SKM-1 (cell line): Measurements from ENCODE around the gene SIK2.
"Not testable (repeated sequence)": the region's sequence is repeated elsewhere in the genome, so short reads cannot be mapped to it uniquely, and the experiment has no call there.

Experiments used
- DNase-seq: peaks from one replicate; lab custom pipeline; 2025; ENCODE audit not compliant: unreplicated experiment; lab: John Stamatoyannopoulos, UW

SIK2 gene

DNA sequence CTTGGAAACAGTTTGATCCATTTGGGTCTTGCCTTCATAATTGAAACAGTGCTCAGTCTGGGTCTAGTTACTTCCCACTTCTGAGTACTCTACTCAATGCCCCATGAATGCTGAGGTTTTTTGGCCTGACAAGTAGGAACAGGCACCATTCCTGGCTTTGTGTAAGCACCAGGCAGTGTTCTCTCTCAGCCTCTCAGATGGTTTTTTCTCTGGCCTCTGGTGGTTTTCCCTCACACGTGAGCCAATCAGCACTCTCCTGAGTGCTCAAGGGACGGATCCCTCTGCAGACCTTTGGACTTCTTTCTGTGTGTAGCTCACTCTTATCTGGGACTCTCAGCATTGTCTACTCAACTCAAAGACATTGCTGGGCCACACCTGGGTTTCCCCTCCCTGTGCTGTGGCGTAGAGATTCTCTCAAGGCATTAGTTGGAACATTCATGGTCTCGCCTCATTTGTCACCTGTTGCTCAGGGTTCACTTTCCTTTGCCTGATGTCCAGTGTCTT lies 21.3 kb downstream of the SIK2 start:
- DNase-seq = no peak

DNA sequence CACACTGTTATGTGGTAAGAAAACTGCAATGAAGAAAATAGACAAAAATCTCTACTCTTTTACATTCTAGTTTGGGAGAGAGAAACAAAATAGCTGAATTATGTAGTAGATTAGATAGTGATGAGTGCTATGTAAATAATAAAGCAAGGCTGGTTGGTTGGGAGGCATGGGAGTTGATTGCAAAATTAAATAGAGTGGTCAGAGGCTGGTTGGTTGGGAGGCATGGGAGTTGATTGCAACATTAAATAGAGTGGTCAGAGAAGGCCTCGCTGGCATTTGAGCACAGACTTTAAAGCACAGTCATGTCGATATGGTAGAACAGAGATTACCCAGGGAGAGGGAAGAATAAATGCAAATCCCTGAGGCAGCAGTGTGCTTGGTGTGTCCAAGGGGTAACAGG lies 22.4 kb downstream of the SIK2 start:
- DNase-seq = no peak

DNA sequence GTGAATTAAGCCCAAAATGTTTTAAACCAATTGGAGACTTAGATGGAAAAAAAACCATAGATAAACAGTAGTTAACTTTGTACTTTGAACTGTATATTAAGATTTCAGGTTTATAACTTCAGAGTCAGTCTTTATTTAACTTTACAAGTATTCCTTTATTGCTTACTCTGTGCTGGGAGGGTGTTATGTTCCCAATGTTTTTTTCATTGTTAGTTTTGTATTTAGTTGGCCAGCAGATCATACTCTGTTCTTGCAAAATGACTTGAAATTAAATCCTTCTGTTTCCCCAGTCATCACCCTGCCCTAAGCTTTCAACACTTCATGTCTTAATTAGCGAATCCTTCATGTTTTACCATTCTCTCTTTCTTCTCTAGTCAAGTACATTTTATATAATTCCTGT lies 25.3 kb downstream of the SIK2 start:
- no peak for DNase-seq

DNA sequence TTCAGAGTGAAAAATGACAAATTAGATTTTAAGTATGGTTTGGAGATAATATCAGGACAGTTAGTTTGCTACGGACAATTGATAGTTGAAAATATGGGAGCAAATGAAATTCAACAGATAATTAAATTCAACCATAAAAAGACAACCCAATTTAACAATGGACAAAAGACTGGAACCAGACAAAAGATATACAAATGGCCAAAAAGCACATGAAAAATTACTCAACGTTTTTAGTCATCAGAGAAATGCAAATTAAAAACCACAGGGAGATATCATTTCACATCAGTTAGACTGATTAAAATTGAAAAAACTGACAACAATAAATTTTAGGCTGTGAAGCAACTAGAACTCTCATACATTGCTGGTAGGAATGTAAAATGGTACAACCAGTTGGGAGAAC lies 27.2 kb downstream of the SIK2 start:
- no peak for DNase-seq

DNA sequence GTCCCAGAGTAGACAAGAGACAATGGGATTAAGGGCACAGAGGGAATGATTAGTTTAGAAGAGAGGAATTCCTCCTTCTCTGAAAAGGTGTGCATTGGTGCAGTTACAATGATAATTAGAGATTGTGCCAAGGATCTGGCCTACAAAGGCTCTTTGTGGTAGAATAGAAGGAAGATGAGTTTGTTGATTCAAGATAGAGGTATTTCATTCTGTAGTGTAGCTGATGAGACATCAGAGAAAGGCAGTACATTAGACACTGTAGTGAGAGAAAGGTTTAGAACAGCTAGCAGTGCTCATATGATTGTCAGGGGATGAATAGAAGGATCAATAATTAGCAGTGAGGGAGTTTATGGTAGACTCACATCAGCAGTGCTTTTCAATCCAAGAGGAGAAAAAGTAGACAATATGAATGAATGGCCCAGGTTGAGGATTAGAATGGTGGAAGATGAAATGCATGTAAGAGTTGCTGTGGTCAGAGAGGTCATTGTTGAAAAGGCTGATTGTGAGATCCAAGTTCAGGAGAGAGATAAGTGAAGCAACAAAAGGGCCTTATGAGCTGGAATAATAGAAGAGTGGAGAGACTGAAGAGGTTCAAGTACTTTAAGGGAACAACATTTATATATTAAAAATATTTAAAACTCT lies 28.9 kb downstream of the SIK2 start:
- no peak for DNase-seq

DNA sequence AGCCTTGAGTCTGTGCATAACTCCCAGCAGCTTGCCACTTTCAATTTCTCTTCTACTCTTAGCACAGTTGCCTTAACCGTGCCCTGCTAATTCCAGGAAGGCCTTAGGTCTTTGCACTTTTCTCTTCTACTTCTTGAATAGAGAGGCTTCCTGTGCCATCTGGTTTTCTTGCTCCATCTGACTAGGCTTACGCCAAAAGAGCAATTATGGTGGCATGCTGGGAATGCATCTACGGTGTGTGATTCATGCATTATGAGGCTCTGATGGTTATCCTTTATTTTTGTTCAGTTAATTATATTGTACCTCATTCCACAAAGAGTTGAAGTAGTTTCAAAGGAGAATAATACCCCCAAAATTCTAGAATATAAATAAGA lies 29.4 kb downstream of the SIK2 start:
- DNase-seq = no peak

DNA sequence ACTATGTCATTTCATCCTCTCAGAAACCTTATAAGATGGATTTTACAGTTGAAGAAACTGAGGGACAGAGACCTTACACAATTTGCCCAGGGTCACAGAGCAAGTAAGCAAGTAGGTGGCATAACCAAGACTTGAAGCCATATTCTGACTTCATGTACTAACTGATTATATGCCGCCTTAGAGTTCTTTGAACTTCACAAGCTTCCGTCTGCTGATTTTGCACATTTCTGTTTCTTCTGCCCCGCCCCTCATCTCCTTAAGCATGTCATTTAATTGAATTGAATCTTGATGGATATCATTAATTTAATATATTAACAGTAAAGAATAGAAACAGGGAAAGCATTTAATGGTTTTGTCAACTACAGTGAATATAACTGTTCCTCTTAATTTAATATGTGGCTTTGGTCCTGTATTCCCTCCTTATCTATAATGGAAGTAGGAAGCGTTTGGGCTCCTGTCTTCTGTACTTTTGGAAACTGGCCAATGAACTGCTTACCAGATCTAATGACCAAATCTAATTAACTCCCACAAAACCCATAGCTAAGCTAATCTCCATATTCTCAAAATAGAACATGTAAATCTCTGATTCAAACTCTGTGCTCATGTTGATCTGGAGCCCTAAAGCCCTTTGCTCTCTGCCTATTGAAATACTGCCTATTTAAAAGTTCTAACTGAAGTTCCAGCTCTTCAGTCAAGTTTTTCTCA lies 30.4 kb downstream of the SIK2 start:
- no peak for DNase-seq

DNA sequence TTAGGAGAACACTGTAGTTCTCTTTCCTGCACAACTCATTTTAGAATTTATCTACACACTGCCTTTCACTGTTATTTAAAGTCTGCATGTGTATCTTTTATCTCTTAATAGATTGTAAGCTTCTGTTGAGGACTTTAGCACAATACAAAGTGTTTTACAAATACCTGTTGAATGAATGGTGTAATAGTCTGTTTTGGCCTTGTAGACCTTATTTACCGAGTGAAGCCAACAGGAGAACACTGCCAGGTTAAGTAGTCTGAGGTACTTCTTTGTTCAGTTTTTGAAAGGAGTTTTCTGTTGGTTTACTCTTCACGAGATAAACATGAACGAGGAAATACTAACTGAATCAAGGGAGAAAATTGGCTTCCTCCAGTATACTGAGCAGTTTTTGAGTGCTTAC lies 31.0 kb downstream of the SIK2 start:
- DNase-seq = no peak

DNA sequence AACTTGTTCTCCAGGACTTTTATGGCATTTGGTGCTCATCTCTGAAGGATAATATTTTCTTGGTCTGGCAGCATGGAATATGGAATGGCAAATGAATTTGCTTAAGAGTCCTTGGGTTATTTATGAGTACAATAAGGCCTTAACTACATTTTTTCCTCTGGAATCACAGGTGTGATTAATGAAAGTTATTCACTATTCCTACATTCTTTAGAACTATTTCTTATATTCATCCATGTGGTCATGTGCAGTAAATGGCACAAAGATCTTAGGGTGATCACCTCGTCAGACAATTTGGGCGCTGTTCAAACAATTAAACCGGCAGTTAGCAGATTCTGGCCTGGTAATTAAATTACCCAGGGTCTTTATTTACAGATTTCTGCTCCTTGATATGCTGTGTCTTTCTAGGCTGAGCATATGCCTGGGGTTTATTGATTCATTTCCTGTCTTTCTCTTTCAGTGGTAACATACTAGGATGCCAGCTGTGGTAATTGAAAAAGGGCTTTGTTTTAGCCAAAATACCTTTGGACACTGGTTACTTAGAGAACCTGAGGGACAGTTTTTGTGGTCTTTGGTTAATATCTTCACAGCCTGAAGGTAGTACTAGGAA lies 31.6 kb downstream of the SIK2 start:
- no peak for DNase-seq

DNA sequence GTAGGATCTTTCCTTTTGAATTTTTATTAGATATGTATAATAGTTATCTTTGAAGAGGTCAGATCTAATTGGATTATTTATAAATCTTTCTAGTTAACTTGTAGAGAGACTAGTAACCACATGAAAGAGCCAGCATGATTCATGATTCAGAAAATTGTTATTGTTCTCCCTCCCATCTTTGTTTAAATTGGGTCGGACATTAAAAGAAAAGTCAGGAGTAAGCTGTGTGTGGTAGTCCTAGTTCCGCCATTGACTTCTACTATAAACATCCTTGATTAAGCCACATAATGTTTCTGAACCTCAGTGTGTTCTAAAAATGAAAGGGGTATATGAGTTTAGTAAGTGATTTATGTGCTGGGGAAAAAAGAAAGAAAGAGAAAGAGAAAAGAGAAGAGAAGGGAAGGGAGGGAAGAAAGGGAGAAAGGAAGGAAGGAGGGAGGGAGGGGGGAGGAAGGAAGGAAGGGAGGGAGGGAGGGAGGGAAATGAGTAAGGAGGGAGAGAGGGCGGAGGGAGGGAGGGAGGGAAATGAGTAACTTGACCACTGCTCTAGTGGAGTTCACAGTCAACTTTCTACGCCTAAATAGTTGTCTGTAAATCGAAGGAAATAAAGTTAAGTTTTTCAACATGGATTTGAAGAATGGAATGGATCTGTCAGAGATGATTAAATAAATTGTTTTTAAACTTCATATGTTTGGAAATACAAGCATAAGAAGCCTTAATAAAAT lies 32.9 kb downstream of the SIK2 start:
- no peak for DNase-seq

DNA sequence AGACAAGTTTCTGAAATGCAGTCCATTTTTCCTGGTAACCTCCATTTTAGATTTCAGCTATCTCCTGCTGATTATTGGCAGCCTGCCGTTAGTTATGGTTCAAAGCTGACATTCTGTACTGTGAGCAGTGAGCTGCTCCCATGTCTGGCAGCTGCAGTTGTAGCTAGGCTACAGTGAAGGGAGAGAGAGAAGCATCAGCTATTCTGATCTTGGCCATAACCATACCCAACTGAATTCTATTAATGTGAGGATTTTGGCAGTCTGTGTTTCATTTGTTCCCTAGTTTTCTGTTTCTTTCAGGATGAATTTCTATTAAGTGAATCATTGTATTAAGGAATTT lies 33.4 kb downstream of the SIK2 start:
- no peak for DNase-seq

DNA sequence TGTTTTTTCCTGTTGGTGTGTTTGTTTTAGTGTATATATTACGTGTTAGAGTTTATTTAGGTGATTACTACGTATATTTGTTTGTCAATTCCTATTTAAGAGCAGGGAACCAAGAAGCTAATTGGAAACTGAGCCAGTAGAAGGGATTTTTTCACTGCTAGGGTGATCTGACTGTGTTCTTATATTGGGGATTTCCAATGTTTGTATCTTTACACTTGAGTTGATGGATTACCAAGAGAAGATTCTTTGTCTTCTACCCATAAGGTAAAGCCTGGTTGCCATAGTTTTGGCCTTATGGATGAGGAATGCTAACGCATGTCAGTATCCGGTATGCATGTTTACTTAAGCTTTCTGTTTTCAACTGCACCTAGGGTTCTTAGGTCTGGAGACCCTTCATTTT lies 35.6 kb downstream of the SIK2 start:
- no peak for DNase-seq

DNA sequence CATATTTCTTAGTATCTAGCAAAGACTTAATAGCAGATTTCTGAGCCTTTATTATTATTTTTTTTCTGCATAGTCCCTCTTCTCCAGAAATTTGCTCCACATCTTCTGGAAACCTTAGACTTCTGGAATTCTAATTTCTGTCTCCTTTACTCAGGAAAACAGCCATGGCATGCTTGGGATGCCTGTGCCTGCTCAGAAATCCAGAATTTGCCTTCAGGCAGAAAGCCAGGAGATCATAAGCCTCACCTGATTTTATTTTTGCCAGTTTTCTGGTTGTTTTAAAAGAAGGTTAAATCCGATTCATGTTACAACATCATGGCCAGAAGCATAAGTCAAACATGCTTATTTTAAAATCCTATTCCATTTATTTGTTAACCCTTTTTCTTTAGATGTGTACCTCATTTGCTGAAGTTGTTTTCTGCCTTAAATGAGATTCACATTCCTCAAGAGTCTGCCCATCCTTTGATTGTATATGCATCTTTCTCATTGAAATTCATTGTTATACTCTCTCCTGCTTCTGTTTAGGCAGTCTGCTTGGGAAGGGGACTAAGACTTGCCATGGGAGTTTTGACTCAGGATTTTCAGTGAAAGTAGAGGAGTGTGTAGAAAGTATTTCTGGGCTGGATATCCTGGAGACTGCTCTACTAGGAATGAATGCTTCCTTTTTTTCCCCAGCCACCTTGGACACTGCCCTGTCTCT lies 37.1 kb downstream of the SIK2 start:
- DNase-seq = no peak

DNA sequence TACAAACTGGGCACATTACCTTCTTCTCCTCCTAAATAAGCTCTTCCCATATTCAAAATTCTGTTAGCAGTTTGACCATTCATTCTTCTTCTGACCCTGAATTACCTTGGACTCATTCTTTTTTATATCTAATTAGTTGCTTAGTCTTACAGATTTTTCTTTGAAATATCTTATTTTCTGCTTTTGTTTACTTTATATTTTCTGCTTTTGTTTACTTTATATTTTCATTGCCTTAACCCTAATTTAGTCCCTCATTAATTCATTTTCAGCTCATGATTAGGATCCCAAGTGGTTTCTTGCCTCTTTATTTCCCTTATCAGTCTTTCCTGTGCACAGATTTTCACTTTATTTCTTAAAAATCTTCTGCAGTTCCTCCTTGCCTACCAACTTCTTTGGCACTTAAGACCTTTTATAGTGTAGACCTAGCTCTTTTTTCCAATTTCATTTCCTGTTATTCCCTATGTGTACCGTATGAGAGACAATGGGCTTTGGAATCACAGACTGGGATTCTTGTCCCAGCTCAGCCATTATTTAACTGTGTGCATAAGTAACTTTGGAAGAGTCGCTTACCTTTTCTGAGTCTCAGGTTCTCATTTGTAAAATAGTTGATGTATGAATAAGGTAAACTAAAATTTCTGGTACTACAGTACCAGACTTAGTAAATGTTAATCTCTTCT lies 39.2 kb downstream of the SIK2 start:
- no peak for DNase-seq

DNA sequence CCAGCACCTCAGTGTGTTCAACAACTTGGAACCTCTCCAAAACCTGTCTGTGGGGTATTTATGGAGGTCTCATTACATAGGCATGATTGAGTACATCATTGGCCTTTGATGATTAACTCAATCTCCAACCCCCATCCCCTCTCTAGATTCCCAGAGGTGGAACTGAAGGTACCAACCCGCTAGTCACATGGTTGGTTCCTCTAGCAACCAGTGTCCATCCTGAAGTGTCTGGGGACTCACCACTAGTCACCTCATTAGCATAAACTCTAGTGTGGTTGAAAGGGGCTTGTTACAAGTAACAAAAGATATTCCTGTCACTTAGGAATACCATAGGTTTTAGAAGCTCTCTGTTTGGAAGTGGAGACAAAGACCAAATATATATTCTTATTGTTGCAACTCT lies 40.3 kb downstream of the SIK2 start:
- no peak for DNase-seq

DNA sequence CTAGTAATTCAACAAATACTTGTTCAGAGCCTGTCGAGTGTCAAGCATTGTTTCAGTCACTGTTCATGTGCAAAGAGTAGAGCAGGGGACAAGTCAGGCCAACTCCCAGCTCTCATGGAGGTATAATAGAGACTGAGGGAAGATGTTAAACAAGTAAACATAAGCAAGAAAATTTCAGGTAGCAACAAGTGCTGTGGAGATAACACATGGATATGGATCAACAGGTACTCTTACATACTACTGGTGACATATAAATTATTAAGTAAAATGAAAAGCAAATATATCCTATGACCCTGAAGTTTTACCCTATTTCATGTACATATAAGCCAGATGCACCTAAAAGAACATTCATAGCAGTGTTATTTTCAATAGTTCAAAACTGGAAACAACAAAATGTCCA lies 42.7 kb downstream of the SIK2 start:
- DNase-seq = no peak

DNA sequence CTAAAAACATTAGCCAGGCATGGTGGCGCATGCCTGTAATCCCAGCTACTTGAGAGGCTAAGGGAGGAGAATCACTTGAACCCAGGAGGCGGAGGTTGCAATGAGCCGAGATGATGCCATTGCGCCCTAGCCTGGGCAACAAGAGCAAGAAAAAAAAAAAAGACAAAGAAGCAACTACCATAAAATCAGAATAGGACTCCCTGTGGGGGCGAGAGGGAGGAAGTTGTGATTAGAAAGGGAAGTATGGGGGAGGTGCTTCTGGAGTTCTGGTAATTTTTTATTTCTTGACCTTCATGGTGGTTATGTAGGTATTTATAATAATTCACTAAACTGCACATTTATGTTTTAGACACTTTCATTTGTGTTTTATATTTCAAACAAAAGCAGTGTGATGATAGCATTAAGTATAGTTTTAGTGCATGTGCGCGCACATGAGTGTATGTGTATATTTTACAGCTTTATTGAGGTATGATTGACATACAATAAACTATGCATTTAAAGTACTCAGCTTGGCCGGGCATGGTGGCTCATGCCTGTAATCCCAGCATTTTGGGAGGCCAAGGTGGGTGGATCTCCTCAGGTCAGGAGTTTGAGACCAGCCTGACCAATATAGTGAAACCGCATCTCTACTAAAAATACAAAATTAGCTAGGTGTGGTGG lies 43.5 kb downstream of the SIK2 start:
- no peak for DNase-seq

DNA sequence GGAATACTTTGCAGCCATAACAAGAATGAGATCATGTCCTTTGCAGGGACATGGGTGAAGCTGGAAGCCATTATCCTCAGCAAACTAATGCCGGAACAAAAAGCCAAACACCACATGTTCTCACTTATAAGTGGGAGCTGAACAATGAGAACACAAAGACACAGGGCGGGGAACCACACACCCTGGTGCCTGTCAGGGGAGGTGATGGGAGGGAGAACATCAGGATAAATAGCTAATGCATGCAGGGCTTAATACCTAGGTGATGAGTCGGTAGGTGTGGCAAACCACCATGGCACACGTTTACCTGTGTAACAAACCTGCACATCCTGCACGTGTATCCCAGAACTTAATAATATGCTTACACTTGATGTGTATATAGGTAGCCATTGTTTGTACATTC lies 49.1 kb downstream of the SIK2 start:
- DNase-seq = not testable (repeated sequence)

DNA sequence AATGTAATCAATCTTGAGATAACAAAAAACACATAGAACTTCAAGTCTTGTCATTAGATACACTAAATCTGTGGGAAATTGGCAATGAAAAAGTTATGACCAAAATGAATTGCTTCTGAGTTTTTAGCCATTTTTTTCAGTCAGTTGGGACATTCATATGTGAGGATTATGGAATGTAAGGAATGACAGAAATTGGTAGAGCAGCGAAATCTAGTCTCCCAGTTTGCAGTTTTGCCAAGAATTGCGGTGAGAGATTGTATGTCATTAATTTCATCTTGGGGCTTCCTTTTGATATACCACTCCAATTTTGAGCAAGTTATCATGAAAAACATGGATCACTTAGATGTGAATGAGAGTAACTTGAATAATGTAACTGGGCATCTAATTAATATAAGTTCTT lies 49.9 kb downstream of the SIK2 start:
- DNase-seq = no peak

DNA sequence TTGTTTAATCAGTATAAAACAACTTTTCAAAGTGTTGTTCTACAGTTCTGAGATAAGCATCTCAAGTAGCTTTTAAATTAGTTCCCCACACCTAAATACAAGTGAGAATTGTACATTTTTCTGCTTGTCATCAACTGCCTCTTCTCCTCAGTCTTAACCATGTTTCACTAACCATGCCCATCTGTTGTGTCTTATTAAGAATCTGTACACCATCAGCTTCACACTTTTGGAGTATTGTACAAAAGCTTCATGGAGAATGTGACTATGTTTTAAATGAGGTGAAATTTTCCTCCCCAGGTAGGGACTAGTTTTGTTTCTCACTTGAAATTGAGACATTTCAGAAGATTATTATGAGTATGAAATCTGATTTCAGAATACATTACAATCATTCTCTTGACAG lies 52.4 kb downstream of the SIK2 start:
- DNase-seq = no peak
